NCI-H748 treated with DMSO at 0.1 percent for 48 hours (cell line): Measurements from ENCODE around the gene CDK5RAP3.
"Not testable (repeated sequence)": the region's sequence is repeated elsewhere in the genome, so short reads cannot be mapped to it uniquely, and the experiment has no call there.

Experiments used
- DNase-seq: peaks from one replicate; lab custom pipeline; 2025; lab: John Stamatoyannopoulos, UW

Gene CDK5RAP3

DNA sequence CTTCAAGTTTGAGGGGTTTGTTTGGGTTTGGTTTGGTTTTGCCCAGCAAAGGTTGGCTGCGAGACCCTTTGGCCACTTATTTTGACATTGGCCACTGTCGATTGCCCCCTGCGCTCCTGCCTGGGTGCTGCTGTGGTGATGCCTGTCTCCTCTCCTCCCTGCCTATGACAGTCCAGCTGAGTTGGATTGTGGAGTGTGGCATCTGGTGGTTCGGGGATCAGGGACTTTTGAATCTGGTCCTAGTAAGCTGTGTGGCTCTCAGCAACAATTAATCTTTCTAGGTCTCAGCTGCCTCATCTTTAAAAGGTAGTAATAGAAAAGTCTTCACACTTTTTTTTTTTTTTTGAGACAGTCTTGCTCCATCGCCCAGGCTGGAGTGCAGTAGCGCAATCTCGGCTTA is 27.1 kb downstream of the CDK5RAP3 start:
- no peak for DNase-seq

DNA sequence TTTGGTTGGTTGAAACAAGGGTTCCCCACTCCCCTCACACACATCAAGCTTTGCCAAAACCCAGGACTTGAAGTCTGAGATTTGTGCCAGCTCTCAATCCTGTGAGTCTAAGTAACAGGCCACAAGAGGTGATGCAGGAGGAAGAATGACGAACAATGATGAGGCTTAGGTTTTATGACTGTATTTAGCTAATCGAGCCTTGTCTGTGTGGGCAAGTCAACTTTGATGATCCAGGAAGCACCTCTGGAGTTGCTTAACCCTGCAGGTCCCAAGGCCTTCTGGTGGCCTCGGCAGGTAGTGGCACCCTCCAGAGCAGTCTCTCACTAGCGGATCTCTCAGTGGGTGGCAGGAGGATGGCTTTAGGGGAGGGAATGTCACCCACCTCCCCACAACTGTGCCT is 28.7 kb downstream of the CDK5RAP3 start:
- DNase-seq: no peak

DNA sequence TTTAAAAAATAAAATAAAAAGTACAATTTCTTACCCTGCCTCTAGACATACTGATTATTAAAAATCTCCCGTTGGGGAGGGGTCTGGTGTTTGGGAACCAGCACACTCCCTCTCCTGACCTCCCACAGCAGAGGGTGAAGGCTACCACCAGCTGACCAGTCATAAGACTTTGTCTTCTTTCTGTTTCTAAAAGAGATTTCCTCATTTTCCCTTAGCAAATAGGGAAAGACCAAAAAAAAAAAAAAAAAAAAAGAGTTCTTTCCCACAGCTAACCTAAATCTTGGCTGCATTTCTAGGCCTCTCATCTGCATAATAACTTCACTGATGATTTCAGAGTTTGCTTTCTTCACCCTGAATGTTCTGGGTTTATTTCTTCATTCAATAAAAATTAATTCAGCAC is 30.3 kb downstream of the CDK5RAP3 start:
- DNase-seq: no peak

DNA sequence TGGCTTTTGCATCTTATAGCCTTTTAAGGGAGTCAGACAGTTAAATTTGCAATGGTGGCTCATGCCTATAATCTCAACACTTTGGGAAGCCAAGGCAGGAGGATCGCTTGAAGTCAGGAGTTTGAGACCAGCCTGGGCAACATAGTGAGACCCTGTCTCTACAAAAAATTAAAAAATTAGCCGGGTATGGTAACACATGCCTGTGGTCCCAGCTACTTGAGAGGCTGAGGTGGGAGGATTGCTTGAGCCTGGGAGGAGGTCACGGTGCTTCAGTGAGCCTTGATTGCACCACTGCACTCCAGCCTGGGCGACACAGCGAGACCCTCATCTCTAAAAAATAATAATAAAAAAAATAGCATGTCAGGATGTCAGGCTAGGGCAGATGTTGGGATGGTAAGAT is 30.7 kb downstream of the CDK5RAP3 start:
- DNase-seq: not testable (repeated sequence)

DNA sequence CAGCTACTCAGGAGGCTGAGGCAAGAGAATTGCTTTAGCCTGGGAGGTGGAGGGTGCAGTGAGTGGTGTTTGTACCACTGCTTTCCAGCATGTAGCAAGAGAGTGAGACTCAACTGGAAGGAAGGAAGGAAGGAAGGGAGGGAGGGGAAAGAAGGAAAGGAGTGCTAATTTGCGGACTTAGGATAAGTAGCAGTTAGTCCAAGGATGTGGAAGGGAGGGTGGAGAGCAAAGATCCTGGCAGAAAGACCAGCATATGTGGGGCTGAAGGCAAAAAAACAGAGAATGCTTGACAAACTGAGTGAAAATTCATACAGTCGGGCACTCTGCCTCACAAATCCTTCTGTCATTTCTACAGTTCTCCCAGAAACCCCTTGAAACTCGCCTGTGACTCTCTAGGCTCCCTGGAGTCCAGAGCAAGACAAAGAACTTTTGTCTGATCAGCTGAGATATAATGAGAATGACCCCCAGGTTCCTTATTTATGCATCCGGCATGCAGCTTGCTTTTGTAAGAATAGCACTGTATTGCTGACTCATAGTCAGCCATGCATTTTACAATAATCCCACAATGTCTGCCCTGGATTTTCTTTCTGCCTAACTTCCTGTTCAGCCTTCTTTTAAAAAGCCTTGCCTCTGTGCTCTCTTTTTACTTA is 31.5 kb downstream of the CDK5RAP3 start:
- peak; percentile 33 for DNase-seq

DNA sequence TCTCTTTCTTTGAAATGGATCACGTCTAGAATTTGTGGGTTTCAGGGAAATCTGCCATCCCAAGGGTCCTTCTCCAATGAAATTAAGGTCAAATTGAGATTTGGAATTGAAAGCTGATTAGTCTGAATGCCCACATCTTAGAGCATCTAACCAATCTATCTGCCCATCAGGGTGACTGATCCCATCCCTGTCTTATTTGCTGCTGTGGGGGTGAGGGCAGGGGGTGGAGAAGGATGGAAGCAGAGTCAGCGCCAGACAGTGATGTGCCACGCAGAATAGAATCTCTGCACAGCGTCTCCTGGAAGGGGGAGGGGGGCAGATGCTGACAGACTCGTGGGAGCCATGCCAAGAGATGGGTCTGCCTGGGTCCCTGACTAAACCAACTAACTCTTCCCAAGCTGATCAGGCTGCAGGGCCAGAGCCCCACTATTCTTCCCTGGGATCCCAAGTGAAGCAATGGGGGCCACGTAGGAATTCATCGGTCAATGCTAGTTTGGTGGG is 32.1 kb downstream of the CDK5RAP3 start:
- DNase-seq: peak; percentile 49

DNA sequence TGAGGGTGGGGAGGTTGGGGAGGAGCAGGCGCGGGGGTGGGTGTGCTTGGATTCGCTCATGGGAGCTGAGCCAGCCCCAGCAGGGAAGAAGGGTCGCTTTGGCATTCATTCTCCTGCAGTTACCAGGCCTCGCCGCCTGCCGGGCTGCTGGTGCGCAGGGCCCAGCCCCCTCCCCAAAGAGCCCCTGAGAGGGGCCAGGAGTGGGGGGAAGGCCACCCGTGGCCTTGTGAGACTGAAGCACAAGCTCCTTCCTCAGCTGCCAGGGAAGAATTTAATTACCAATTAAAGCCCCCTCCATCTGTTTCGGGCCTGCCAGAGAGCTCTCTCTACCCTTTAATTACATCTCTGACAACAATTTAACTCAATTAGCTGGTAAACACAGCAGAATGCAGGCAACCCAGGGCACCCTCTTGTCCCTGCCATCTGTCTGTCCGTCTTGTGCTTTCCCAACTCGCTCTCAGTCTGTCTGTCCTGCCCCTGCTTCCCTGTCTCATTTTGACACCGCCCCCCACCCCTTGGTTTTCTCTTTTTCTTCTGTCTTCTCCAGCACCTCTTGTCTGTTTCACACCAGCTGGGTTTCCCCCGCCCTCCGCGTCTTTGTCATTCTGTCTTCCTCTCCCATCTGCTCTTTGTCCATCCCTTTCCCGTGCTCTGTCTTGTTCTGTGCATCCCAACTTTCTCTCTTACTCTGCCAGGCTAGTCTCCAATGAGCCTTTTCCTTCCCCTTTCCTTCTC is 32.7 kb downstream of the CDK5RAP3 start:
- peak; percentile 87 for DNase-seq

DNA sequence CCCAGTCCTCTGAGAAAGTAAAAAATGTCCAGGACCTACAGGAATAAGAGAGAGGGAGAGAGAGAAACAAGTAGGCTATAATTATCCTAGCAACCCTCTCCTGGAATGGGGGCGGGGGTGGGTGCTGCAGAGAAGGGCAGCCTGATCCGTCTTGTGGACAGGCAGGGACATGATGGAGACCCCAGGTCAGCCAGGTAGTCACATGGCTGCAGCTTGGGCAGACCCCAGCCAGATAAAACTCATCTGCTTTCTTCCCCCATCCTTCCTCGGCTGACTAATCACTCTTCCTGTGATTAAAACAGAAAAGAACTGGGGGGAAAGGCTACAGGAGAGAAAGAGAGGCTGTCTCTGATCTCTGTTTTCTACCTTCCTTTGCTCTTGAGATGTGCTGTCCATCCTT is 34.1 kb downstream of the CDK5RAP3 start:
- DNase-seq: no peak

DNA sequence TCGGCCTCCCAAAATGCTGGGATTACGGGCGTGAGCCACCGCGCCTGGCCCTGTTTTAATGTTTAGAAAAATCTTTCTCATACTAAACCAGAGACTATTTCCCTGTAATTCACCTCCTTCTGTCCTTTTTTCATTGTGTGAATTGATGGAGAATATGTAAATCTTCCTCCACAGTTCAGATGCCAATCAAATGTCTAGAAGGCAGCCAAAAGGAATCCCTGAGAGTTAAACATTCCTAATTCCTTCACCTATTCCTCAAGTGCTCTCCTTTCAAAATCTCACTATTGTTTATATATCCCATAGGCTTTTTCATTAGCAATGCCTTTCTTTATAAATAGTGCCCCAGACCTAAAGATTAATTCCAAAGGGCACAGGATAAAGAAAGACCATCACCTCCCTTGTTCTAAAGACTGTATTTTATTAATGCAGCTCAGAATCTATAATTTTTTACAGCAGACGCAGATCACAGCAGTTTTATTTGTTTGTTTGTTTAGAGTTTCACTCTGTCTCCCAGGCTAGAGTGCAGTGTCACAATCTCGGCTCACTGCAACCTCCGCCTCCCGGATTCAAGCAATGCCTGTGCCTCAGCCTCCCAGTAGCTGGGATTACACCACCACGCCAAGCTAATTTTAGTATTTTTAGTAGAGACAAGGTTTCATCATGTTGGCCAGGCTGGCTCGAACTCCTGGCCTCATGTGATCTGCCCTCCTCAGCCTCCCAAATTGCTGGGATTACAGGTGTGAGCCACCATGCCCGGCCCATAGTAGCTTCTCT is 36.2 kb downstream of the CDK5RAP3 start:
- DNase-seq: no peak

DNA sequence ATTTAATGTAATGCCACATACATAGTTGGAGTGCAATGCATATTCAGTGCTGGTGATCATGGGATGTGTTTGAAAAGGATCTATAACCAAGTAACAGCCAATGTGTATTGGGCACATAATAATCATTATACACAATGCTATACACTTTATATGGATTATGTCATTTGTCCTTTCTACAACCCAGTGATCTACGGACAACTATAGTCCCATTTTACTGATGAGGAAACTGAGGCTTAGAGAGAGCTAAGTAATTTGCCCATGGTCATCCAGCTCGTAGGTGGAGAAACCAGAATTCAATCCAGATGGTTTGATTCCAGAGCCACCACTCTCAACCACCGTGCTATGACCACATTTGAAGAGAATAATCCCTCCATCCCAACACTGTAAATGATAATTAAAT is 39.3 kb downstream of the CDK5RAP3 start:
- DNase-seq: no peak

DNA sequence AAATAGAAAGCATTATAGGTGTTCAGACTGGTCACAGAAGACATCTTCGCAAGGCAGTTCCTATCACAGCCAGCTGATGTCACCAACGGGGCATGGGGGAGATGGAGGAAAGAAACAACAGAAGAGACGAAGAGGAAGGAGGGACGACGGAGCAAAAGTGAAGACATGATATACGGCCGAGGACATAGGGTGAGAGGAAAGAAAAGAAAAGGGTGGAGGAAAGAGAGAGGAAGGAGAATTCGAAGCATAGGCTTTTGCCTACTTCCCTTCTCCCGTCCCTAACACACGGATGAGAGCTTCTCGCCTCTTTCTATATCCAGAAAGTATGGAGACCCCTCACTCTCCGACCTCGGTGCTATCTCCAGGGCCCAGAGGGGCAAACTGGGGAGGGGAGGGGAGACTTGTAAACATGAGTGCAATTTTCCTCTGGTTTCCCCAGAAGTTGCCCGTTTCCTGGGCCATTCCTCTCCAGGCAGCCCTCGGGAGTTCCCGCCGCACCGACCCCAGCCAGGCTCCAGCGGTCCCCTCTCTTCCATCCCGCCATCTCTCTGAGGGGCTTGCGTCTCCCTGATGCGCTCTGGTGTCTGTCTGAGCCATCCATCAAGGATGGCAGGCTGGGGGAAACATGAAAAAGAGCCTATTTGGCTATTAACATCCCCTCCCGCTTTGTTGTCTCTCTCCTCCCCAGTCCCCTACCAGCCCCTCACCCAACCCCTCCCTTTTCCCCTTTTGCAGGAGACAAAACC is 40.7 kb downstream of the CDK5RAP3 start:
- peak; percentile 59 for DNase-seq

DNA sequence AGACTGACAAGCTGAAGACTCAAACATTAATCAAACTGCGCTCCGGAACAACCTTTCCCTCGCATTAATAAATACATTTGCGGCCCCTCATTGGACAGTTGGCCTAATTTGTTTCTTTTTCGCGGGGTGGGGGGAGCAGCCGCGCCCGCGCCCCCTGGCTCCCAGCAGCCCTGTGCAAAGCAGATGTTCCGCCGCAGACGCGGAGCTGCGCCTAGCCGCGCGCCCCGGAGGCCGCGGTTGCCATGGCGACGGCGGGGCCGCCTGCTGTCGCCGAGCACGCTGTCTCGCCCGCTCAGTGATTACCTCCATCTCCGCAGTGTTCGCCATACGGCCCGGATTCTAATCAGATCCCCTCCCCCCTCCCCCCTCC is 41.2 kb downstream of the CDK5RAP3 start:
- DNase-seq: peak; percentile 90

DNA sequence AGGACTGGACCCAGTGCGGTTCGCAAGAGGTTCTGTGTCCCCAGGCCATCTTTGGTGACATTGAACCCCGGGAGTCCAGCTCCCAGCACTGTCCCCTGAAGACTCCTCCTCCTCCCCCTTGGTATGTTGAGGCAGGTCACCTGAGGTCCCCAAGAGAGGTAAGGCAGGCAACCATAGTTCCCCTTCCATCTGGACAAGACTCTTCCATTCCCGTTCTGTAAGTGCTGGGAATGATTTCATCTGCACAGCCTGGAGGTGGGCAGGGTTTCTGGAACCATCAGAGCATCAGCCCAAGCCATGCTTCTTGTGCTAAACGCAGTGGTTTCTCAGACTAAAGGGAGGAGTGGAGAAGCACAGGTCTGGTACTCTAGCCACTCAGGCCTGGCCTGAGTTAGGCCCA is 41.7 kb downstream of the CDK5RAP3 start:
- DNase-seq: no peak

DNA sequence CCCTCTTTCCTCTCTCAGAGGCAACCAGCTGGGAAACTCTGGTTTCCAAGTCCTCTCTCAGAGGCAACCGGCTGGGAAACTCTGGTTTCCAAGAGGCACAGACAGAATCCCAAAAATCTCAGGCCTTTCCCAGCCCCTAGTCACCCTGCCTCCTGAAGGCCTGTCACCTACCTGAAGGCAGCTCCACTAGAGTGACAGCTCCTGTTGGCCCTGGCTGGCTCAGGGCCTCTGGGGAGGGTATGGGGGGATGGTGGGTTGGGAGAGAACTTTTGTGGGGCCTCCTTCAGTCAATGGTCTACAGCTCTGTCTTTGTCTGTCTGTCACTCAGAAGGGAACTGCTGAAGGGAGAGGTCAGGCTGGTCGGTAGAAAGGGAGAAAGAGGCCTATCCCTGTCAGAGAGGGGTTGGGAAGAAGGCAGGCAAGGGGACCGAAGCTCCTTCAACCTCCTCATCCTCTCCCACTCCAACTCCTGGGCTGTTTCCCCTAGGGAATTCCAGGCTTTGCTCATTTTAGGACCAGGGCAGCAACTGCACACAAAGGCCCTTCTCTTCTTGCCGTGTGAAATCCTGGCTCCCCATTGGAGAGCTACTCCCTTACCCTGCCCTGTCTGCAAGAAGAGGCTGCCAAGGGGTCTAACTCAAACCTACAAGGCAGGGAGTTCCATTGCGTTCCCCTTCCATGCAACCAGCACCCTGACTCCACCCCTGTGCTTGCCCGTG is 43.1 kb downstream of the CDK5RAP3 start:
- DNase-seq: no peak

DNA sequence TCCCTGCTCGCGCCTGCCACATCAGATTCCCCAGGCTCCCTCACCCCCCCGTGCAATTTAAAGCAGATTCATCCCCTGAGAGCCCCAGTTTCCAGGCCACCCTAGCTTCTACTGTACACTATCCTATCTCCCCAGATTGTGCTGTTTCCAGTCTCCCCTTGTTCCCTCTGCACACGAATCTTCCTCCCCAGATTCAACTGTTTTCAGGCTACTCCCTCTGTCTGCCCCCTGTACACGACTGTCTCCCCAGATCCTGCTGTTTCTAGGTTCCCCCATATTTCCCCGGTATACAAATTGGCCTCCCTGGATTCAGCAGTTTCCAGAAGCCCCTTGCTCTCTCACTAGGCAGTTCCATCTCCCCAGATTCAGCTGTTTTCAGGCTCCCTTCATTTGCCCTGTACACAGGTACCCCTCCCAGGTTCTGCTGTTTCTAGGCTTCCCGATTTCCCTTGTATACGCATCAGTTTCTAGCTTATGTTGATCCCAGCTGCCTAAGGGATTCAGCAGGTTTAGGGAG is 43.7 kb downstream of the CDK5RAP3 start:
- DNase-seq: no peak

DNA sequence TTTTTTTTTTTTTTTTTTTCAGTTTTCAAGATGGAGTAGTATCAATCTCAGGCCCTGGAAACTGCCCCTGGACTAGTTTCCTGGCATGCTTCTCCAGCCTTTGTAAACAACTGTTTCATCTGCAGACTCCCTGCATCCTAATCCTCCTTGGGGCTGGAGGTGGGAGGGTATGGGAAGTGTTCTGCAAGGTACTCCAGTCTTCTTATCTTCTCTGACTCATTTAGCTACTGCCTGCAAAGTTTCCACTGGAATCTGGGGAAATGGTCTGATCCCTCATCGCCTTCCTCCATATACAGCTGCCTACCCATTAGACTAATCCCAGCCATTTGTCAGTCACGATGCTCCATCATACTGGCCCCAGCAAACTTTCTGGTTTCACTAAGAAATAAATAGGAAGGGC is 45.2 kb downstream of the CDK5RAP3 start:
- no peak for DNase-seq

DNA sequence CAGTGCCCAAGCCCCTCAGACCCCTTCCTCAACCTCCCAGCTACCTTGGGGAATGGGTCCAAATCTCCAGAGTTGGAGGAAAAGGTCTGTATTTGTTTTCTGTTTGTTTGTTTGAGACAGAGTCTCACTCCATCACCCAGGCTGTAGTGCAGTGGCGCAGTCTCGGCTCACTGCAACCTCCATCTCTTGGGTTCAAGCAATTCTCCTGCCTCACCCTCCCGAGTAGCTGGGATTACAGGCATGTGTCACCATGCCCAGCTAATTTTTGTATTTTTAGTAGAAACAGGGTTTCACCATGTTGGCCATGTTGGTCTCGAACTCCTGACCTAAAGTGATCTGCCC is 46.9 kb downstream of the CDK5RAP3 start:
- not testable (repeated sequence) for DNase-seq

DNA sequence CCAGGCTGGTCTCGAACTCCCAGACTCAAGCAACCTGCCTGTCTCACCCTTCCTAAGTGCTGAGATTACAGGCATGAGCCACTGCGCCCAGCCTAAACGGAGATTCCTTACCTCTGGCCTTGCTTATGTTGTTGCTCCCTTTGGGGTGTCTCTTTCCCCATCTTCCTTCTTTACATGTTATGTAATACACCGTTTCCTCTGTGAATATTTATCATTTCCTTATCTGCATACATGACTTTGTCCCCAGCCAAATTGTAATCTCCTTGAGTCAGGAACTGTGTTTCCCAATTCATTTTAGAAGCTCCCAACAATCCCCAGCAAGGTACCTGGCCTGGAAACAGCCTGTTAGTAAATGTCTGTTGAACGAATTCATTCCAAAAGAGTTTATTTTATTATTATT is 51.0 kb downstream of the CDK5RAP3 start:
- no peak for DNase-seq

DNA sequence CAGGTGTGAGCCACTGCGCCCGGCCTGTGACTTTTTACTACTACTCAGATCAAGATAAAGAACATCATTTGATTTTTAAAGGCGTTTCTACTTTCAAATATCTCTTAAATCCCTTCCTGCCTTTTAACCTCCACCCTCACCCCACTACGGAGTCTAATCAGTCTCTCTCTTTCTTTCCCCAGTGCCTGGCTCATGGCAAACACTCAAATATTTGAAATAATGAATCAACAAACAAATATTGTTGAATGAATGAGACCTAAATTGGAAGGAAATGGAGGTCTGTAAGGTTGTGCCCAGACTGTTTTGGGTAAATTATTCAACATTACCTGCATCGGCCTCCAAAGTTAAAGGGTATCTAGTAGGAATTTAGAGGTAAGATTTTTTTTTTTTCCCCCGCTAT is 52.0 kb downstream of the CDK5RAP3 start:
- DNase-seq: no peak

DNA sequence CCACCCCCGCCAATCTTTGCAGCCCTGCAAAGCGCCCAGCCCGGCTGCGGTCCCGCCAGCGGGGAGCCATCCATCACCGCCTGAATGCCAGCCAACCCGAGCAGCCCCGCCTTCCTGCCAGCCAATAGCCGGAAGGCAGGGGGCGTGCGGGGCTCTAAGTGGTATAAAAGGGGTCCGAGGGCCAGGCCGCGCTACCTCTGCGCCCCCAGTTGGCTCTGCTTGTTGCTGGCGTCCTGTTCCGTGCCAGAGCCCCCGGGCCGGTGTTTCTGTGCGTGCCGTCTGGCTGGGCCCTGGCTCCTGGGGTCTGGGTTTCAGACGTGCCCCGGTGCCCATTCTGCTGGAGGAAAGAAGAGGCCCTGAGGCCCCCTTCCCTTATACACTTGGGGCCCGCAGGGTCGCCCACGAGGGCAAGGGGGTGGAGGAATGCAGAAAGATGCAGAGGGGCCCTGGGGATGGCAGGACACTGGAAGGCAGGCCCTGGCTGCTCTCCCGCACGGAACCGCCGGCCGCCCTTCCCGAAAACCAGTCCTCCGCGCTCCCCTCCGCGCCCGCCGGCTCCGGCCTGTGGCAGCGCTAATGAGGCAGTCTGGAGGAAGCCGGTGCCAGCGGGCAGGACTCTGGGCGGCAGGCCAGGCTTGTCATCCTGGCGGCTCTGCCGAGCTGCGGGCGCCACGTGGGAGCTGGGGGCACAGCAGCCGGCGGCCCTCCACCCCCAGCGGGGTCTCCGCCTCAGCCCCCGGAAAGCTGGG is 52.7 kb downstream of the CDK5RAP3 start:
- DNase-seq: peak; percentile 80
